ENCODE measurements around the gene SRY. TPM values are rescaled to one million over a fixed set of nuclear protein-coding genes. Genes with fewer than 3 reads are reported as not detected.
"Not testable (repeated sequence)": the region's sequence is repeated elsewhere in the genome, so short reads cannot be mapped to it uniquely, and the experiment has no call there.

SRY gene
- total RNA-seq: not detected

DNA sequence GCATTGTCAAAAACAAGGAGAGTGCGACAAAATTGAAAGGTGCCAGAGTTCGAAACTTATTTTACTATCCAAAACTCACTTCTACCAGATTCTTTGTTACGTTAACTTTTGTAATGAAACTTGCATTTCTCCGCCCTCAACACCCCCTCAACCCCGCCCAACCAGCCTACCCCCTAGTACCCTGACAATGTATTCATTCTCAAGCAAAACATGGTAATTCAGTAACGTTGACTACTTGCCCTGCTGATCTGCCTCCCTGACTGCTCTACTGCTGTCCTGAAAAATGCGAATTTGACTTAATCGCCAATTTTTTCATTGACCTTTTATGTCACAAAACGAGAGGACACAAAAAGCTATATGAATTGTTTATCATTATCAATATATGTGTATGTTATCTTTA, at the start of gene SRY:
TSS of gene SRY (minus strand) at position 83 of the 400 bp plus-strand sequence. CDS start at position 4, 79 bp downstream.
- no peak within 1 kb of the TSS for H3K27ac ChIP-seq
- no peak within 1 kb of the TSS for H3K4me3 ChIP-seq (replicated peaks in 1 of 3)
- H3K36me3 ChIP-seq: no peaks in the 10 kb centered on the region
- intact Hi-C loops (cut with DNase I): no loop called here
- 10 to 15% methylated on average over 9 of the region's 9 CpGs for WGBS, 2 donors
- DNase-seq: no peak
- H3K27me3 ChIP-seq: no peaks in the 10 kb centered on the region
- H3K9me3 ChIP-seq: no peaks in the 10 kb centered on the region
- no peak for TF ChIP-seq POLR2A (IDR thresholded peaks at IDR 0.05)
- TF ChIP-seq, protein P1, sequence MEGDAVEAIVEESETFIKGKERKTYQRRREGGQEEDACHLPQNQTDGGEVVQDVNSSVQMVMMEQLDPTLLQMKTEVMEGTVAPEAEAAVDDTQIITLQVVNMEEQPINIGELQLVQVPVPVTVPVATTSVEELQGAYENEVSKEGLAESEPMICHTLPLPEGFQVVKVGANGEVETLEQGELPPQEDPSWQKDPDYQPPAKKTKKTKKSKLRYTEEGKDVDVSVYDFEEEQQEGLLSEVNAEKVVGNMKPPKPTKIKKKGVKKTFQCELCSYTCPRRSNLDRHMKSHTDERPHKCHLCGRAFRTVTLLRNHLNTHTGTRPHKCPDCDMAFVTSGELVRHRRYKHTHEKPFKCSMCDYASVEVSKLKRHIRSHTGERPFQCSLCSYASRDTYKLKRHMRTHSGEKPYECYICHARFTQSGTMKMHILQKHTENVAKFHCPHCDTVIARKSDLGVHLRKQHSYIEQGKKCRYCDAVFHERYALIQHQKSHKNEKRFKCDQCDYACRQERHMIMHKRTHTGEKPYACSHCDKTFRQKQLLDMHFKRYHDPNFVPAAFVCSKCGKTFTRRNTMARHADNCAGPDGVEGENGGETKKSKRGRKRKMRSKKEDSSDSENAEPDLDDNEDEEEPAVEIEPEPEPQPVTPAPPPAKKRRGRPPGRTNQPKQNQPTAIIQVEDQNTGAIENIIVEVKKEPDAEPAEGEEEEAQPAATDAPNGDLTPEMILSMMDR (IDR thresholded peaks at IDR 0.05): no peak
- no peaks in the 10 kb centered on the region for H3K4me1 ChIP-seq

DNA sequence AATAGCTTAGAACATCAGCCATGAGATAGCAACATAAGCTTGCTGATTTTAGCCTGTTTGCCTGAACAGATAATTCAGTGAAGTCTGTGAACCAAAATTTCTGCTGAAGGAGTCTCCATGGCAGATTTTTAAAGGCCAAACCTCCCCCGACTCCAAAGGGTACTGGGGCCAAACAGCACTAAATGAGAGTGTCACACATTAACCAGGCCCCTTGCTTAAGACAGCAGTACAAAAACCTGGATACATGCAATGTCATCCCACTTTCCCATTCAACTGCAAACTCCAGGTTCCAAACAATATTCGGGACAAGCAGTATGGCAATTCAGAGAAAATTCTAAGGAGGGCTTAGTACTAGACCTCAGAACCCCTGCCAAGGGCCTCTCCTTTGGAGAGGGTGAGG, 49.6 kb upstream of the SRY start:
- intact Hi-C loops (cut with DNase I): no loop called here
- TF ChIP-seq, protein P1 (IDR thresholded peaks at IDR 0.05): no peak
- Histone ChIP-seq H3K27me3 (no peaks in the 10 kb centered on the region), H3K4me3 (replicated peaks in 1 of 3) (no peak overlapping the region), H3K27ac (no peak overlapping the region), H3K4me1 (no peaks in the 10 kb centered on the region), H3K9me3 (no peaks in the 10 kb centered on the region), H3K36me3 (no peaks in the 10 kb centered on the region)
- 42 to 76% methylated on average over 2 of the region's 2 CpGs for WGBS, 2 donors
- DNase-seq: no peak

DNA sequence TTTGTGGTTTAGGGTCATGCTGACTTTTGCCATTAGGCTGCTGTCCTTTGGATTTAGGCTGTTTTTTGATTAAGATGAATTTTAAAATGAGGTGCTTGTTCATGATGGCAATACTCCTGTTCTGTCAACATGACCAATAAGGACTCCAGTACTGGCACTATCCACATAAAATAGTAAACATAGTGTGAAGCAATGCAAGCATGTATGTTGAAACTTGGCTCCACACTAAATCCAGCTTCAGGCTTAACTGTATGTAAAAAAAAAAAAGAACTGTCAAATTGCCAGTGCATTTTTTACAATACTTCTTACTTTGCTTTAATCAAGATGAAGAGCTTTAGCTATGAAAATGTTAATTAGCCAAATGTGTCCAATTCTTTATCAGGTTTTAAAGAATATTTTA, 47.7 kb upstream of the SRY start:
- Histone ChIP-seq H3K27ac (no peak overlapping the region), H3K4me1 (no peaks in the 10 kb centered on the region), H3K27me3 (no peaks in the 10 kb centered on the region), H3K36me3 (no peaks in the 10 kb centered on the region), H3K4me3 (replicated peaks in 1 of 3) (no peak overlapping the region), H3K9me3 (no peaks in the 10 kb centered on the region)
- TF ChIP-seq, protein P1 (IDR thresholded peaks at IDR 0.05): no peak
- TF ChIP-seq POLR2A (IDR thresholded peaks at IDR 0.05): no peak
- DNase-seq: no peak
- intact Hi-C loops (cut with DNase I): no loop called here

DNA sequence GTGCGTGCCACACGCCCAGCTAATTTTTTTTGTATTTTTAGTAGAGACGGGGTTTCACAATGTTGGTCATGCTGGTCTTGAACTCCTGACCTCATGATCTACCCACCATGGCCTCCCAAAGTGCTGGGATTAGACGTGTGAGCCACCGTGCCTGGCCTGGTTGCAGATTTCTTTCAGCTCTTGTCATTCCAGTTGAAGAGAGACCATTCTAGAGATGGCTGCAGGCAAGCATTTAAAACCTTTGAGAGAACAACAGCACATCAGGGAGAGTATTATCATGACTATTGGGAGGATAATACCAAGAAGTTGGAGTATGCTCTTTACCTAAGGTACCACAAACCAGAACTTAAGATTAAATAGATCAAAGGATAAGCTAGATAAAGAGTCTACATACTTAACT, 41.0 kb upstream of the SRY start:
- H3K4me3 ChIP-seq (replicated peaks in 1 of 3): no peak overlapping the region
- H3K4me1 ChIP-seq: no peaks in the 10 kb centered on the region
- no peaks in the 10 kb centered on the region for H3K9me3 ChIP-seq
- no peaks in the 10 kb centered on the region for H3K27me3 ChIP-seq
- no peak overlapping the region for H3K27ac ChIP-seq
- intact Hi-C loops (cut with DNase I): no loop called here
- no peak for TF ChIP-seq POLR2A (IDR thresholded peaks at IDR 0.05)
- TF ChIP-seq, protein P1 (IDR thresholded peaks at IDR 0.05): no peak
- no peaks in the 10 kb centered on the region for H3K36me3 ChIP-seq
- WGBS, 2 donors: 62 to 92% methylated on average over 4 of the region's 5 CpGs
- no peak for DNase-seq

DNA sequence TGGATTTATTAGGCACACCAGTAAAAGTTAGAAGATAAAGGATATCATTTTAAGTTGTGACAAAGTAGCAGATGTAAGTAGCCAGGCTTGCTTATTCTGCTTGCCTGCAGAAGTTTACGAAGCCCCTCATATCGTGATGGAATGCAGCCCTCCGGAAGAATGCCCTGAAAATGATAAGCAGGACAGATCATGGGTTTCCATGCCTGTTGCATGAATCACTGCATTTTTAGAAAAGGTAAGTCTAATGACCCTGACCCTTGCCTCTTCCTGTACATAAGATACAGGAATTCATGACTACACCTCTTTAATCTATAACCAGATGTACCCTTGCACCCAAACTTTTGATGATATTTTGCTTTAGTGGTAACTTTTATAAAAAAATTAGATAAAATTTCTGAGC, 37.0 kb upstream of the SRY start:
- intact Hi-C loops (cut with DNase I): no loop called here
- WGBS, 2 donors: 82 to 93% methylated on average over 3 of the region's 3 CpGs

DNA sequence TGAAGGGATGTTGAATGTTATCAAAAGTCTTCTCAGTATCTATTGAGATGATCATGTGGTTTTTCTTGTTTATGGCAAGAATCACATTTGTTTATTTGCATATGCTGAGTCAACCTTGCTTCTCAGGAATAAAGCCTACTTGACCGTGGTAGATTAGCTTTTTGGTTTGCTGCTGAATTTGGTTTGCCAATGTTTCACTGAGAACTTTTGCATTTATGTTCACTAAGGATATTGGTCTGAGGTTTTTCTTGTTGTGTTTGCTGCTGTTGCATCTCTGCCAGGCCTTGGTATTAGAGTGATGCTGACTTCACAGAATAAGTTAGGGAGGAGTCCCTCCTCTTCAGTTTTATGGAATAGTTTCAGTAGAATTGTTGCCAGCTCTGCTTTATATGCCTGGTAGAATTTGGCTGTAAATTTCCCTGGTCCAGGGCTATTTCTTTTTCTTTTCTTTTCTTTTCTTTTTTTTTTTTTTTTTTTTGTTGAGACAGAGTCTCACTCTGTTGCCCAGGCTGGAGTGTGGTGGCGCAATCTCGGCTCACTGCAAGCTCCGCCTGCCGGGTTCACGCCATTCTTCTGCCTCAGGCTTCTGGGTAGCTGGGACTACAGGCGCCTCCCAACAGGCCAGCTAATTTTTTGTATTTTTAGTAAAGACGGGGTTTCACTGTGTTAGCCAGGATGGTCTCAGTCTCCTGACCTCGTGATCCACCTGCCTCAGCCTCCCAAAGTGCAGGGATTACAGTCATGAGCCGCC, 29.8 kb upstream of the SRY start:
- WGBS, 2 donors: 88 to 90% methylated on average over 10 of the region's 10 CpGs
- H3K27ac ChIP-seq; H3K9me3 ChIP-seq; intact Hi-C loops (cut with DNase I); DNase-seq; H3K36me3 ChIP-seq; H3K27me3 ChIP-seq; H3K4me1 ChIP-seq; H3K4me3 ChIP-seq (replicated peaks in 1 of 3): not testable (repeated sequence)

More for the DNA sequence above, 37.0 kb upstream of the SRY start:
- H3K4me1 ChIP-seq: no peaks in the 10 kb centered on the region
- no peaks in the 10 kb centered on the region for H3K27me3 ChIP-seq
- H3K27ac ChIP-seq: no peak overlapping the region
- DNase-seq: no peak
- no peak for TF ChIP-seq POLR2A (IDR thresholded peaks at IDR 0.05)
- TF ChIP-seq, protein P1 (IDR thresholded peaks at IDR 0.05): no peak
- no peak overlapping the region for H3K4me3 ChIP-seq (replicated peaks in 1 of 3)
- H3K9me3 ChIP-seq: no peaks in the 10 kb centered on the region
- no peaks in the 10 kb centered on the region for H3K36me3 ChIP-seq
